Measurements from ENCODE around the gene KLHL29.

Gene KLHL29

DNA sequence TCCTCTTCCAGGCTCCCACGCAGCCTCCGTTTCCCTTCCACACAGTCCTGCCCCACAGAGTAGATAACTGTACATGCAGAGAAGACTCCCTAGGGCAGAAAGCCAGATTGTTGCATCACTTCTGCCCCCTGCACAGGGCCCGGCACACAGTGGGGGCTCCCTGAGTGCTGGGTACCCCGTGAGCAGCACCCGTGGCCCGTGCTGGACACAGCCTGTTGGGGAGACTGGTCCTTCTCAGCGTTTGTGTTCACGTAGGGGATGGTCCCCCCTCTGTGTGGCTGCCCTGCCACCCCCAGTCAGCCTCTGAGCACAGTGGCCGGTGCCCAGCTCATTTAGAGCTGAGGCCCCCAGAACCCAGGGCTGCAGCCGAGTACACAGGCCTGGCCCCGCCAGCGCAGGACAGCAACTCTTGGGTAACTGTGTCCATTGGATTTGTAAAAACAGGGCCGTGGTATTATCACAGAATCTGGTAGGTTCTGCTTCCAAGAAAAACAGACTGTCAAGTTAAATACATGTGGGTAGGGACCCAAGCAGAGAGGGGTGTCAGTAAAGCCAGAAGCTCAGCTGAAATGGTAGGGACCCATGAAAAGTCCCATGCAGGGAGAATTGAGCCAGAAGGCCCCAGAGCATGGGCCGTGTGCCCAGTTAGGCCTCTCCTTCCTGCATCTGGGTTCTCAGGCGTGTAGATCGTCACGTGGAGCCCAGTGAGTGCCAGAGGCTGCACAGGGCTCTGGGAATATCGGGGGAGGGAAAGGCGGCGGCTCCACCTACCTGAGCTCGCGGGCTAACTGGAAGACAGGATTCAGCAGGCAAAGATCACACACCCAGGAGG is 284.6 kb downstream of the KLHL29 start:
- TF ChIP-seq YY1 (IDR thresholded peaks at IDR 0.05; ENCODE audit: low read depth) (no peak), NFIC (IDR thresholded peaks at IDR 0.05) (peak; percentile 22; the same call in 1 of the 2 replicates), CEBPB (IDR thresholded peaks at IDR 0.05) (no peak), EGR1 (IDR thresholded peaks at IDR 0.05) (no peak), TCF12 (IDR thresholded peaks at IDR 0.05; ENCODE audit: low read depth) (no peak), TEAD4 (IDR thresholded peaks at IDR 0.05) (no peak), FOXM1 (IDR thresholded peaks at IDR 0.05; ENCODE audit: borderline replicate concordance, low read depth) (no peak), RAD21 (IDR thresholded peaks at IDR 0.05; ENCODE audit: low read depth) (no peak)
- TF ChIP-seq, protein P1, sequence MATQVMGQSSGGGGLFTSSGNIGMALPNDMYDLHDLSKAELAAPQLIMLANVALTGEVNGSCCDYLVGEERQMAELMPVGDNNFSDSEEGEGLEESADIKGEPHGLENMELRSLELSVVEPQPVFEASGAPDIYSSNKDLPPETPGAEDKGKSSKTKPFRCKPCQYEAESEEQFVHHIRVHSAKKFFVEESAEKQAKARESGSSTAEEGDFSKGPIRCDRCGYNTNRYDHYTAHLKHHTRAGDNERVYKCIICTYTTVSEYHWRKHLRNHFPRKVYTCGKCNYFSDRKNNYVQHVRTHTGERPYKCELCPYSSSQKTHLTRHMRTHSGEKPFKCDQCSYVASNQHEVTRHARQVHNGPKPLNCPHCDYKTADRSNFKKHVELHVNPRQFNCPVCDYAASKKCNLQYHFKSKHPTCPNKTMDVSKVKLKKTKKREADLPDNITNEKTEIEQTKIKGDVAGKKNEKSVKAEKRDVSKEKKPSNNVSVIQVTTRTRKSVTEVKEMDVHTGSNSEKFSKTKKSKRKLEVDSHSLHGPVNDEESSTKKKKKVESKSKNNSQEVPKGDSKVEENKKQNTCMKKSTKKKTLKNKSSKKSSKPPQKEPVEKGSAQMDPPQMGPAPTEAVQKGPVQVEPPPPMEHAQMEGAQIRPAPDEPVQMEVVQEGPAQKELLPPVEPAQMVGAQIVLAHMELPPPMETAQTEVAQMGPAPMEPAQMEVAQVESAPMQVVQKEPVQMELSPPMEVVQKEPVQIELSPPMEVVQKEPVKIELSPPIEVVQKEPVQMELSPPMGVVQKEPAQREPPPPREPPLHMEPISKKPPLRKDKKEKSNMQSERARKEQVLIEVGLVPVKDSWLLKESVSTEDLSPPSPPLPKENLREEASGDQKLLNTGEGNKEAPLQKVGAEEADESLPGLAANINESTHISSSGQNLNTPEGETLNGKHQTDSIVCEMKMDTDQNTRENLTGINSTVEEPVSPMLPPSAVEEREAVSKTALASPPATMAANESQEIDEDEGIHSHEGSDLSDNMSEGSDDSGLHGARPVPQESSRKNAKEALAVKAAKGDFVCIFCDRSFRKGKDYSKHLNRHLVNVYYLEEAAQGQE (IDR thresholded peaks at IDR 0.05; ENCODE audit: low read depth), result no peak
- TF ChIP-seq, protein P2, sequence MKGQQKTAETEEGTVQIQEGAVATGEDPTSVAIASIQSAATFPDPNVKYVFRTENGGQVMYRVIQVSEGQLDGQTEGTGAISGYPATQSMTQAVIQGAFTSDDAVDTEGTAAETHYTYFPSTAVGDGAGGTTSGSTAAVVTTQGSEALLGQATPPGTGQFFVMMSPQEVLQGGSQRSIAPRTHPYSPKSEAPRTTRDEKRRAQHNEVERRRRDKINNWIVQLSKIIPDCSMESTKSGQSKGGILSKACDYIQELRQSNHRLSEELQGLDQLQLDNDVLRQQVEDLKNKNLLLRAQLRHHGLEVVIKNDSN (IDR thresholded peaks at IDR 0.05), result peak; percentile 88
- TF ChIP-seq, protein P3, sequence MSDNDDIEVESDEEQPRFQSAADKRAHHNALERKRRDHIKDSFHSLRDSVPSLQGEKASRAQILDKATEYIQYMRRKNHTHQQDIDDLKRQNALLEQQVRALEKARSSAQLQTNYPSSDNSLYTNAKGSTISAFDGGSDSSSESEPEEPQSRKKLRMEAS (IDR thresholded peaks at IDR 0.05), result peak; percentile 27; the same call in 1 of the 2 replicates

DNA sequence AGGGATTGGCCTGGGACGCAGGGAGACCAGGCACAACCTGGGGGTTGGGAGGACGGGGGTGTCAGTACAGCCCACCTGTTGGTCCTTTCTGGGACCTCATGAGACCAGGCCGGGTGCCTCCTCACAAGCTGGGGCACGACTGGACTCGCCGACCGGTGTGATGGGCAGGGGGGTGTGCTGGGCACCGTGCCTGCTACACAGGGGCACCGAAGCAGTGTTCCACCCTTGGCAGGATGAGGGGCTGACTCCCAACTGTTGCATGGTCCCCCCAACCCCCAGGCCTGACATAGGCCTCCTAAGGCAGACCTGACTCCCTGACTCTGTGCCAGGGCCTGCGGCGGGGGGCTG is 285.2 kb downstream of the KLHL29 start:
- no peak for TF ChIP-seq CEBPB (IDR thresholded peaks at IDR 0.05)
- TF ChIP-seq, protein P3 (IDR thresholded peaks at IDR 0.05), result no peak
- no peak for TF ChIP-seq TEAD4 (IDR thresholded peaks at IDR 0.05)
- TF ChIP-seq TAF1 (IDR thresholded peaks at IDR 0.05; ENCODE audit: low read depth), result no peak
- TF ChIP-seq TCF12 (IDR thresholded peaks at IDR 0.05; ENCODE audit: low read depth), result no peak
- TF ChIP-seq, protein P1 (IDR thresholded peaks at IDR 0.05; ENCODE audit: low read depth), result no peak
- no peak for TF ChIP-seq NFIC (IDR thresholded peaks at IDR 0.05)
- no peak for TF ChIP-seq YY1 (IDR thresholded peaks at IDR 0.05; ENCODE audit: low read depth)
- TF ChIP-seq FOXM1 (IDR thresholded peaks at IDR 0.05; ENCODE audit: borderline replicate concordance, low read depth), result no peak
- TF ChIP-seq ZBTB7A (IDR thresholded peaks at IDR 0.05; ENCODE audit: low read depth), result no peak
- TF ChIP-seq, protein P2 (IDR thresholded peaks at IDR 0.05), result no peak

DNA sequence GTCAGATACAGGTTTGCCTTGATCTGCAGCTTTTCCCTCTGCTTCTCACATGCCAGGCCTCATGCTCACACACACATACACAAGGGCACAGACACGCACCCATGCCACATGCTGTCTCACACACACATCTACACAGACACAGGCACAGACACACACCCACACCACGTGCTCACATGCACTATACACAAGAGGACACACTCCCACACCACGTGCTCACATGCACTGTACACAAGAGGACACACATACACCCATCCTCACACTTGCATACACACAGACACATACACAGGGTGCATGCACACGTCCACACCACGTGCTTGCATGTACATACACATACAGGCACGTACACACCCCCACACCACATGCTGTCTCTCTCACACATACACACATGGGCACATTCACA is 288.1 kb downstream of the KLHL29 start:
- TF ChIP-seq, protein P2 (IDR thresholded peaks at IDR 0.05), result no peak
- no peak for TF ChIP-seq YY1 (IDR thresholded peaks at IDR 0.05; ENCODE audit: low read depth)
- TF ChIP-seq CREB1 (IDR thresholded peaks at IDR 0.05; ENCODE audit: low read depth), result no peak
- no peak for TF ChIP-seq EP300 (IDR thresholded peaks at IDR 0.05; ENCODE audit: borderline replicate concordance)
- TF ChIP-seq NFIC (IDR thresholded peaks at IDR 0.05), result no peak
- TF ChIP-seq, protein P3 (IDR thresholded peaks at IDR 0.05), result no peak
- no peak for TF ChIP-seq TCF12 (IDR thresholded peaks at IDR 0.05; ENCODE audit: low read depth)
- TF ChIP-seq TEAD4 (IDR thresholded peaks at IDR 0.05), result no peak
- TF ChIP-seq EGR1 (IDR thresholded peaks at IDR 0.05), result no peak
- TF ChIP-seq RAD21 (IDR thresholded peaks at IDR 0.05; ENCODE audit: low read depth), result no peak

DNA sequence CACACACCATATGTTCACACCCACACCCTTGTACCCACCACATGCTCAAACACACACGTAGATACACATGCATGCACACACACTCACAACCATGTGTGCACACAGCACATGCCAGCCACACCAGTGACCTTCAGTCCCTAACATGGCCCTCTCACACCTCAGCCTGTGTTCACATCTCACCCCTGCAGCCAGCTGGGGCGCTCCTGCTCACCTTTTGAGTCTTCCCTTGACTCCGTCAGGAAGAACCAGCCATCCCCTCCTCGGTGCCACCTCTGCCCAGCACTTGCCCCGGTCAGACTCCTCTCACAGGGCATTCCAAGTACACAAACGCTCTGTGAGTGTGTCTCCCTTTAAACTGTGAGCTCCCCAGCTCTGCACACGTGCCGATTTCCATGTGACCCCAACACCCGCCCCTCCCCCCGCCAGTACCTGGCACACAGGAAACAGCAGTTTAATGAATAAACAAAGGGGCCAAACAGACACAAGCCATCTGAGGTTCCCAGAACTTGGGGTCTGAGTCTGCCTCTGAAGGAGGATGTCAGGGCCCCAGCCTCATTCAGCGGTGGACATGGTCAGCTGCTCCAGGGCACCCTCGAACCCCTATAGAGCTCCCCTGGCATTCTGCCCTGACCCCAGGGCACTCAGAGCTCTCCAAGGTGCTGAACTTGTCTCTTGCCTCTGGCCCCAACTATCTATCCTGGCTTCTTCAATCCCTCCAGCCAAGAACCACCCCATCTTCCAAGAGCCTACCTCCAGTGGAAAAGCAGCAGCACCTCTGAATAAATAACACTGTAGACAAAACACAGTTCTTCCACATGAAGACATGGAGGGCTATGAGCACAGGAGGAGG is 289.1 kb downstream of the KLHL29 start:
- no peak for TF ChIP-seq CREB1 (IDR thresholded peaks at IDR 0.05; ENCODE audit: low read depth)
- TF ChIP-seq, protein P3 (IDR thresholded peaks at IDR 0.05), result no peak
- TF ChIP-seq YY1 (IDR thresholded peaks at IDR 0.05; ENCODE audit: low read depth), result no peak
- 0 out of 2 replicates have a peak, but pooled peaks have one; percentile 22 for TF ChIP-seq TAF1 (IDR thresholded peaks at IDR 0.05; ENCODE audit: low read depth)
- TF ChIP-seq TEAD4 (IDR thresholded peaks at IDR 0.05), result no peak
- TF ChIP-seq, protein P1 (IDR thresholded peaks at IDR 0.05; ENCODE audit: low read depth), result peak; percentile 96
- peak; percentile 95 for TF ChIP-seq NFIC (IDR thresholded peaks at IDR 0.05)
- TF ChIP-seq TCF12 (IDR thresholded peaks at IDR 0.05; ENCODE audit: low read depth), result no peak
- TF ChIP-seq FOXM1 (IDR thresholded peaks at IDR 0.05; ENCODE audit: borderline replicate concordance, low read depth), result no peak
- TF ChIP-seq, protein P2 (IDR thresholded peaks at IDR 0.05), result 0 out of 2 replicates have a peak, but pooled peaks have one; percentile 2
- TF ChIP-seq CEBPB (IDR thresholded peaks at IDR 0.05), result no peak
- TF ChIP-seq EGR1 (IDR thresholded peaks at IDR 0.05), result no peak
- TF ChIP-seq EP300 (IDR thresholded peaks at IDR 0.05; ENCODE audit: borderline replicate concordance), result no peak
- no peak for TF ChIP-seq RAD21 (IDR thresholded peaks at IDR 0.05; ENCODE audit: low read depth)
- TF ChIP-seq ZBTB7A (IDR thresholded peaks at IDR 0.05; ENCODE audit: low read depth), result peak; percentile 47; the same call in 1 of the 2 replicates

Data from Ishikawa (cell line).